Liver (tissue), 3 donors: ENCODE data around the gene TAB3.

Experiments
- ATF3 ChIP-seq: IDR thresholded peaks from 2 replicates; pipeline ENCODE4 v1.6.1; 2016; ENCODE audit warnings: antibody characterized with exemption
- CTCF ChIP-seq: fragments of 150-350 bp; IDR thresholded peaks from 2 replicates; pipeline ENCODE4 v1.5.1; 2017; ENCODE audit warnings: improper control_type of control experiment, low read depth, low read length; ENCODE audit not compliant: missing input control
- GABPA ChIP-seq, 2 donors: IDR thresholded peaks in 1 of 2; conservative IDR thresholded peaks in 1 of 2; 2 replicates each; pipeline ENCODE4 v1.6.1; 2016; ENCODE audit warnings: antibody characterized with exemption in 2 of 2, mild to moderate bottlenecking in 1 of 2, moderate library complexity in 1 of 2
- HNF4A ChIP-seq, 2 donors: conservative IDR thresholded peaks; 2 replicates each; pipeline ENCODE4 v1.6.1; 2016; ENCODE audit warnings: antibody characterized with exemption in 2 of 2, mild to moderate bottlenecking in 2 of 2
- JUND ChIP-seq, 2 donors: IDR thresholded peaks; 2 replicates each; pipeline ENCODE4 v1.6.1; 2016; ENCODE audit warnings: antibody characterized with exemption in 2 of 2
- MAX ChIP-seq: IDR thresholded peaks from 2 replicates; pipeline ENCODE4 v1.6.1; 2016; ENCODE audit warnings: antibody characterized with exemption
- NR2F2 ChIP-seq: IDR thresholded peaks from 2 replicates; pipeline ENCODE4 v1.6.1; 2016; ENCODE audit warnings: antibody characterized with exemption
- REST ChIP-seq: IDR thresholded peaks from 2 replicates; pipeline ENCODE4 v1.6.1; 2016; ENCODE audit warnings: antibody characterized with exemption, mild to moderate bottlenecking
- SP1 ChIP-seq: IDR thresholded peaks from 2 replicates; pipeline ENCODE4 v1.6.1; 2018; ENCODE audit warnings: antibody characterized with exemption, mild to moderate bottlenecking
- TAF1 ChIP-seq: conservative IDR thresholded peaks from 2 replicates; pipeline ENCODE4 v1.6.1; 2016; ENCODE audit warnings: antibody characterized with exemption, mild to moderate bottlenecking
- YY1 ChIP-seq: IDR thresholded peaks from 2 replicates; pipeline ENCODE4 v1.6.1; 2016; ENCODE audit warnings: antibody characterized with exemption, mild to moderate bottlenecking
- donor health status: healthy.
- donor health status: healthy.

- no peak for TF ChIP-seq CTCF
- no peak for TF ChIP-seq REST
- TF ChIP-seq GABPA (IDR thresholded peaks at IDR 0.05 in 1 of 2, conservative IDR thresholded peaks at IDR 0.05 in 1 of 2), result no peak
- TF ChIP-seq MAX, result no peak
- no peak for TF ChIP-seq NR2F2
- no peak for TF ChIP-seq HNF4A (conservative IDR thresholded peaks at IDR 0.05)
- no peak for TF ChIP-seq ATF3
- no peak for TF ChIP-seq TAF1
- no peak for TF ChIP-seq YY1
- TF ChIP-seq JUND (IDR thresholded peaks at IDR 0.05), result no peak
- no peak for TF ChIP-seq SP1
Observed at GRCh38 chrX:30851449-30851848, 37.6 kb downstream of the TAB3 start.
